Heart right ventricle (tissue), 16 donors: ENCODE data around the gene CCDC27. TPM values are rescaled to one million over a fixed set of nuclear protein-coding genes. Genes with fewer than 3 reads are reported as not detected.
A peak's percentile ranks its signal among the peaks of the same experiment; 100 is the strongest.

Source experiments
- ATAC-seq, 8 donors: fragments of 200-7000 bp; cut with Tn5 transposase; one replicate each; pipeline ENCODE4 v1.9.1; 2020; ENCODE audit warnings: mild to moderate bottlenecking in 8 of 8, moderate library complexity in 8 of 8, moderate number of reproducible peaks in 1 of 8
- DNase-seq, 2 donors: peaks; one replicate each; pipeline ENCODE4 v3.0.0-alpha.2; 2020
- H3K27ac ChIP-seq, 10 donors: fragments of 200-600 bp; sonication (generic) in 2 of 10; one replicate each; pipeline versions ENCODE4 v1.5.0 to v1.8.0; 2020 to 2022; ENCODE audit warnings: mild to moderate bottlenecking in 3 of 10
- H3K27me3 ChIP-seq, 7 donors: fragments of 200-600 bp; one replicate each; pipeline ENCODE4 v1.8.0; 2021 to 2022; ENCODE audit warnings: mild to moderate bottlenecking in 2 of 7
- H3K36me3 ChIP-seq, 9 donors: fragments of 200-600 bp; sonication (generic) in 1 of 9; one replicate each; pipeline versions ENCODE4 v1.5.0 to v1.8.0; 2020 to 2022; ENCODE audit warnings: mild to moderate bottlenecking in 2 of 9
- H3K4me1 ChIP-seq, 9 donors: fragments of 200-600 bp; sonication (generic) in 1 of 9; one replicate each; pipeline versions ENCODE4 v1.5.0 to v1.8.0; 2020 to 2022; ENCODE audit warnings: mild to moderate bottlenecking in 4 of 9
- H3K4me3 ChIP-seq, 10 donors: fragments of 200-600 bp; sonication (generic) in 2 of 10; one replicate each; pipeline versions ENCODE4 v1.5.0 to v1.8.0; 2020 to 2022; ENCODE audit warnings: mild to moderate bottlenecking in 7 of 10, moderate library complexity in 2 of 10
- H3K9me3 ChIP-seq, 11 donors: fragments of 200-600 bp in 10 of 11; sonication (generic) in 2 of 11; one replicate each; pipeline versions ENCODE4 v1.5.0 to v1.8.0; 2013 to 2022; ENCODE audit warnings: mild to moderate bottlenecking in 2 of 11, control low read depth in 1 of 11, moderate library complexity in 1 of 11
- CTCF ChIP-seq, 9 donors: fragments of 200-600 bp; sonication (generic) in 2 of 9; IDR thresholded peaks; one replicate each; pipeline versions ENCODE4 v1.5.0 to v1.8.0; 2021 to 2022; ENCODE audit warnings: antibody characterized with exemption in 9 of 9, mild to moderate bottlenecking in 5 of 9, moderate library complexity in 1 of 9
- WGBS, 2 donors: extraction: QIAGEN DNeasy Blood & Tissue Kit; methylation state at CpG; one replicate each; pipeline ENCODE4 v1.1.7; 2013; ENCODE audit warnings: inconsistent platforms in 1 of 2; 5-methylcytosine and 5-hydroxymethylcytosine counted together
- intact Hi-C, 10 donors: fragments of 100-400 bp; cut with DNase I; formaldehyde crosslinking; loops; one replicate each; pipeline versions ENCODE4 v1.11.1 to v1.14.2; 2022
- polyA plus RNA-seq, 2 donors: library from polyadenylated mRNA; stranded (reverse); fragments of 200-250 nt; gene quantifications; one replicate each; pipeline ENCODE4 v1.2.3, GENCODE V29; 2013
- total RNA-seq, 10 donors: library from RNA; stranded (reverse); fragmentation: NEBNext Ultra II Directional in 3 of 10; extraction: Animal tissue kit (Norgen Biotek cat#: 25700) in 3 of 10; gene quantifications; one replicate each; pipeline versions ENCODE4 v1.2.1 to v1.2.4, GENCODE V29; 2021 to 2023
- donor health status: Arrhythmogenic right ventricular cardiomyopathy.
- donor health status: ischemic (EF 13 %, LVEDD 7.1; RV severe dilation, severe dysfunction).
- donor health status: healthy with polysubstance abuse.
- donor health status: DM: no; HTN: yes; CAD: no.
- donor health status: DM: no; HTN: no; CAD: no.
- donor health status: ischemic (EF 25% LVEDD 6.9; RV normal size, moderate dysfunction).
- donor health status: ischemic (EF 25% LVEDD 5.7; RV mildly dilated, moderate dysfunction).
- donor health status: healthy.
- donor health status: DM: yes; HTN: yes; CAD: no.
- donor health status: Ischemic cardiomyopathy.
- donor health status: ischemic (EF 35%, LVEDD 5.7; RV mildly dilated, moderate dysfunction).
- donor health status: nonischemic (EF 11% LVEDD 7.7; RV severe dilation, severe dysfunction).
- donor health status: DM: yes; HTN: yes; CAD: no.
- donor health status: PGD.
- donor health status: ischemic (EF 29% LVEDD 5.4; RV normal size, mild dysfunction).
- donor health status: nonischemic (EF 23%, LVEDD 6.1; RV moderate dilation, normal function).

Gene CCDC27
- total and polyA plus RNA-seq, 12 donors = 0.03 TPM; not detected in 11

- Histone ChIP-seq H3K27me3 (no peaks in the 10 kb centered on the region), H3K4me1 (no peaks in the 10 kb centered on the region), H3K36me3 (peaks cover 0 to 50% (median 17%) of the 10 kb centered on the region in 9 donors), H3K9me3 (no peaks in the 10 kb centered on the region), H3K27ac (no peak overlapping the region), H3K4me3 (no peak overlapping the region)
- ATAC-seq (no peak), DNase-seq (no peak)
- TF ChIP-seq CTCF (IDR thresholded peaks at IDR 0.05) = no peak
- intact Hi-C loops = no loop called here
- WGBS, 2 donors = 95 to 98% methylated on average over 2 of the region's 2 CpGs
Measured at GRCh38 chr1:3814065-3814464, 61.8 kb downstream of the CCDC27 start.

- Histone ChIP-seq H3K4me1 (no peaks in the 10 kb centered on the region), H3K27ac (no peak overlapping the region), H3K4me3 (no peak overlapping the region), H3K9me3 (no peaks in the 10 kb centered on the region), H3K36me3 (peaks cover 0 to 59% (median 20%) of the 10 kb centered on the region in 9 donors), H3K27me3 (no peaks in the 10 kb centered on the region)
- DNase-seq (no peak), ATAC-seq (no peak)
- WGBS, 2 donors = 93% methylated on average over 42 of the region's 42 CpGs
- no peak for TF ChIP-seq CTCF (IDR thresholded peaks at IDR 0.05)
- intact Hi-C loops = no loop called here
Measured at GRCh38 chr1:3814771-3815561, 62.7 kb downstream of the CCDC27 start.

- Histone ChIP-seq H3K4me3 (no peak overlapping the region), H3K27ac (no peak overlapping the region), H3K4me1 (no peaks in the 10 kb centered on the region), H3K9me3 (no peaks in the 10 kb centered on the region), H3K36me3 (peaks cover 0 to 75% (median 34%) of the 10 kb centered on the region in 9 donors), H3K27me3 (no peaks in the 10 kb centered on the region)
- no peak for DNase-seq
- intact Hi-C loops = no loop called here
- TF ChIP-seq CTCF (IDR thresholded peaks at IDR 0.05) = no peak
- no peak for ATAC-seq
- 94% methylated on average over 38 of the region's 38 CpGs for WGBS, 2 donors
Measured at GRCh38 chr1:3816331-3817137, 64.3 kb downstream of the CCDC27 start.

- H3K36me3 ChIP-seq = peaks cover 0 to 82% (median 41%) of the 10 kb centered on the region in 9 donors
- H3K27ac ChIP-seq = no peak overlapping the region
- no peaks in the 10 kb centered on the region for H3K9me3 ChIP-seq
- no peak overlapping the region for H3K4me3 ChIP-seq
- no peaks in the 10 kb centered on the region for H3K27me3 ChIP-seq
- intact Hi-C loops = no loop called here
- DNase-seq (no peak), ATAC-seq (peak in 1 of 8 donors; percentile 27)
- WGBS, 2 donors = 95 to 96% methylated on average over 17 of the region's 17 CpGs
- TF ChIP-seq CTCF (IDR thresholded peaks at IDR 0.05) = no peak
- H3K4me1 ChIP-seq = no peaks in the 10 kb centered on the region
Measured at GRCh38 chr1:3817138-3817740, 65.0 kb downstream of the CCDC27 start.
